GM19372 (cell line): ENCODE results near the gene ENPP1.
"Not testable (repeated sequence)": the region's sequence is repeated elsewhere in the genome, so short reads cannot be mapped to it uniquely, and the experiment has no call there.

Experiments used
- ATAC-seq: cut with Tn5 transposase; IDR thresholded peaks from one replicate; pipeline ENCODE4 v1.9.1; 2021; ENCODE audit warnings: mild to moderate bottlenecking, low read depth, moderate library complexity; ENCODE audit not compliant: unreplicated experiment

ENPP1 gene

GRCh38 chr6:131910956-131911355 lies 103.1 kb downstream of the ENPP1 start:
- ATAC-seq: no peak

GRCh38 chr6:131911951-131912350 lies 104.1 kb downstream of the ENPP1 start:
- no peak for ATAC-seq

DNA sequence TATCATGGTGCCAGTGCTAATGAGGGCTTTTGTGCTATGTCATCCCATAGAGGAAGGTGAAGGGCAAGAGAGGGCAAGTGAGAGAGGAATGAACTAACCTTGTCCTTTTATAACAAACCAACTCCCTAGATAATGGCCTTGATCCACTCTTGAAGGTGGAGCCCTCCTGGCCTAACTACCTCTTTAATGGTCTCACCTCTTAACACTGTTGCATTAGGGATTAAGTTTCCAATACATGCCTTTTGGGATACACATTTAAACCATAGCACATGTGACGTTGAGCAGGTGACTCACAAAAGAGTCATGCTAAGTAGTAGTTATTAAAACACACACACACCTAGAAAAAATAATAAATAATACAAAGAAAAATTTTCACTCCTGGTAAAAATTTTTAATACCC lies 106.4 kb downstream of the ENPP1 start:
- ATAC-seq: no peak

DNA sequence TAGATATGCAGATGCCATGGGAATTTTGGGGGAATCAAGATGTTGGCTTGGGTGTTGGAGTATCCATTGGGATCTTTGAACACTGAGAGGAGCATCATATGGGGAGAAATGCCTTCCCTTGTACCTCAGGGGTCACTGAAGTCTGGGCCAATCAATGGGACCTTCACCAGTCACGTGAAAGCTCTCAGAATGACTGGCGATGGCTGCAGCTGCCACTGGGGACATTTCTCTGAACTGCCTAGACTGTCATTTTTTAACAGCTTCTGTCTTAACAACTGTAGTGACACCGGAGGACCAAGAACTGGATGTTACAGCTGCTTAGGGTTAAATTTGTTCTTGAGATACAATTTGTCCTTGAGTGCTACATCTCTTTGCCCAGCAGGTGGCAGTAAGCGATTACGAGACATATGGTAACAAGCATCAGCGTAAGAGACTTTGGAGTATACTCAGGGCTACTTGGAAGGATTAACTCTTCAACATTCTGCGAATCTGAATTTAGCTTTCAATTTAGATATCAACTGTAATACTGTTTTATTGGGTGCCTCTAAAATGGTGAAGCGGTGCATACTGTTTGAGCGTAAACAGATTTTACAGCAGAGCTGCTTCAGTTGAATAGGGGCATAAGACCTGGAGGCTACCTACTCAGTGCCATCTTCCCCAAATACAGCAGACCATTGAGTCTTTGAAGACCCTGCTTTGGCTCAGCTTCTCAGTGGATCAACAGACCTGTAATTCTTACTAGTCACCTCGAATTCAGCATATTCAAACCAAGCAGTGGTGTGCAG lies 107.3 kb downstream of the ENPP1 start:
- peak; percentile 67 for ATAC-seq

GRCh38 chr6:131916091-131916796 lies 108.4 kb downstream of the ENPP1 start:
- ATAC-seq: not testable (repeated sequence)

DNA sequence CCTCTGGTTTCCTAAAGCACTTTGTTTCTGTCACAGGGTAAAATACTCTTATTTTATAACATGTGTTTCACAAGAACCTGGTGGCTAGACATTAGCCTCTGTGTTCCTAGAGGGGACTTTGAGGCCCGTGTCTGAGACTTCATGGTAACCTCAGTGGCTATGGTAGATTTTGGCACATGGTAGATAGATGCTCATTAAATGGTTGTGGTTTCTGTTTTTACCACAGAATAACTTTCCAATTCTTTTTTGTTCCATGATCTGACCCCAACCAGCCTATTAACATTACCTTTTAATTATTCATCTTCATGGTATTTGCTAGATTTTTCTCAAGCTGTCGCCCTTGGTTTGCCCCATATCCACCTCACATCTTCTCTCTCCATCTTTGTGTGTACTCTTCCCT lies 109.0 kb downstream of the ENPP1 start:
- no peak for ATAC-seq

- ATAC-seq: no peak
These were observed 109.5 kb downstream of the ENPP1 start for GRCh38 chr6:131917318-131917717.

DNA sequence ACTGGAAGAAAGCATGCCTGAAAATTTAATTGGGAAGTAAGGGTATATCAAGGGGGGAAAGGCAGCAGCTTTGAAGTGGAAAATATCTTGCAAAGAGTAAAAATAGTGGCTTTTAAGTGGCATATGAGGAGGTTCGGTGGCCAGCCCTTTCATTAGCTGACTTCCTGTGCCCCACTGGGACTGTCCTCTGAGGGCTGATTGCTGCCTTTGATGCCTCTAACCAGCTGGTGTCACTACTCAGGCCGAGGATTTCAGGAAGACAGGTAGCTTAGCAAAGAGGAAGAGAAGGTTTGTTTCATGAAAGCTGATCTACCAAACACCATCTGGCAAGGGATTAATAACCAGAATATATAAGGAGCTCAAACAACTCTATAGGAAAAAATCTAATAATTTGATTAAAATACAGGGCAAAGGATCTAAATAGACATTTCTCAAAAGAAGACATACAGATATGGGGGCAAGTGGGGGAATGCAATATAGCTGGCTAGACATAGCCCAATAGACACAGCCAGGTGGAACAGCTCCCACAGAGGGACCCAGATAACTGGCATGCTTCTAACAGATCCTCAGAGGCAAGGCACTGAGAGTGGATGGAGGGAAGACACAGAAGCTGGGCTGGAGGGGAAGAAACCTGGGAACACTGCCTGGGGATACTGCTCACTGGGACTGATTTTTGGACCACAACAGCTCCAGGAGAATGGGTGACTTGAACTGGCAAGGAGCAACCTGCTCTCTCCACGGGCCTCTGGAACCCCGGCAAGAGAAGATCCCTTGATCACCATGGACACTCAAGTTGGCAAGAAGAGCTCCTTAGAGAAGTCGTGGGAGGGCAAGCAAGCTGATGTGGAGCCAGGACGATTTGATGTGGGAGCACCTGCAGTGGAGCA lies 110.2 kb downstream of the ENPP1 start:
- ATAC-seq: no peak

- ATAC-seq: no peak
These were observed 111.0 kb downstream of the ENPP1 start for GRCh38 chr6:131918650-131919355.

DNA sequence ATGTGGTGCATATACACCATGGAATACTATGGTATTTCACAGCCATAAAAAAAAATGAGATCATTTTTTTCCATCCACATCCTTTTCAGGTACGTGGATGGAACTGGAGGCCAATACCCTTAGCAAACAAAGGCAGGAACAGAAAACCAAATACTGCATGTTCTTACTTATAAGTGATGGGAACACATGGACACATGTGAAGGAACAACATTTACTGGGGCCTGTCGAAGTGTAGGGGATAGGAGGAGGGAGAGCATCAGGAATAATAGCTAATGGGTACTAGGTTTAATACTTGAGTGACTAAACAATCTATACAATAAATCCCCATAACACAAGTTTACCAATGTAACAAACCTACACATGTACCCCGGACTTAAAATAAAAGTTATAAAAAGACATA lies 112.8 kb downstream of the ENPP1 start:
- ATAC-seq: no peak

GRCh38 chr6:131923356-131923755 lies 115.5 kb downstream of the ENPP1 start:
- ATAC-seq: no peak

DNA sequence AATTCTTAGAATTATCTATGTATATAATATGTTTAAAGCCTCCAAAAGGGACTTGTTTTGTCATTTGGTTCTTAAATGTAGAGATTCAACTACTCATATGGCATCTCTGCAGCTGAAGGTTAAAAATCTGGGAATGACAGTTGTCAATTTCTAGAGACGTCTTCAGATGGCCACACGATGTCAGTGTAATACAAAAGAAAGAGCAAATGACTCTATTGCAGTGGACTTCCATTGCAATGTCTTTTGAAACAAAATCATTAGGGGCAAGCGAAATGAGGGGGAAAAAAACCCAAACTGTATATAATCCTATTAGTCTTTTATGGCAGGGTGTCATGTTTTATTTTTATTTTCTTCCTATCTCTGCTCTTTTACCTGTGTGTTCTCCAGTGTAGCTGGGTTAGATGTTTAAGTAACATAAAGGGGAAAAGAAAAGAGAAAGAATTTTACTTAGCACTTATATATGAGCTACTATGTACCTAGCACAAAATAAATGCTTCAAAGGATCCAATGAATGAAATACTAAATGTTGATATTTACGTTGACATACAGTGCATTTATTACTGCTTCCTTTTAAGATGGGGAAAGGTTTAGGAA lies 117.2 kb downstream of the ENPP1 start:
- ATAC-seq: no peak

GRCh38 chr6:131929264-131929663 lies 121.4 kb downstream of the ENPP1 start:
- no peak for ATAC-seq

DNA sequence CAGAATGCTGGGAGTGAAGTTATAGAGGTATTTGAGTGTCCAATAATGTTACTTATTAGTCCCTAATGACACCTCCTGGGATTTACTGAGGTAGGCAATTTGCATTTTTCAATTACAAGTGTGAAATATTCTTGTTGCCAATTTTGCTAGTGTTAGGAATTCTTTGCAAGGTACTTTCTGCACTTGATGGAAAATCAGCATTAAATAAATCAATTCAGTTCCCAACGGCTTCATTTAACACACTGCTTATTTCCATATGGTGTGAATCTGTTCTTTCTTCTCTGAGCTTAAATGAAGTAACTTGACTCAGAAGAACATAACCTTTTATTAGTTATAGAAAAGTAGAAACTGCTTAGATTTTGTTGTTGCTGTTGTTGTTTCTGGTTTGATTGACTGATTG lies 122.2 kb downstream of the ENPP1 start:
- ATAC-seq: no peak

DNA sequence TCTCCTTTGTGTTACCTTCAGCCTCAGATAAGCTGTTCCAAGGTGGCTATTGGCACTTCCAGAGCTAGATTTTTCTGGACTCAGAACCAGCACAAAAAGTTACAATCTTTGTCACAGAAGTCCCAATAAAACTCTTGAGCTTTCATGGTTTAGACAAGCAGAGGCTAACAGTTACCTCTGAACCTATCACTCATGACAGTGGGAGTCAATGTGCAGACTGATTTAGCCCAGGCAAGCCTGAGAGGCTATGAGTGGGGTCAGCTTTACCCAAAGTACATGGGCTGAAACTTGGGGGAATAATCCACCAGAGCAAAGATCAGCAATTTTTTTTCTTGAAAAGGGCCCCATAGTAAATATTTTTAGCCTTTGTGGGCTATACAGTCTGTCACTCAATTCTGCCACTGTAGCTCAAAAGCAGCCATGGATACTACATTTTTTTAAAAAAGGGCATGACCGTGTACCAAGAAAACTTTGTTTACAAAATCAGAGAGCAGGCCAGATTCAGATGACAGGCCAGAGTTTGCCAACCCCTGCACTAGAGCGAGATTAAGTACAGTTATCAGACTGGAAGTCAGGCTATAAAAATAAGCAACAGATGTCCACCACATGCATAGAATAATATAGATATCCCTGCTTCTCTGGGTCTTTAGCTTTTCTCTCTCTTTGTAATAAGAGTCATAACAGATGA lies 123.4 kb downstream of the ENPP1 start:
- ATAC-seq: no peak

DNA sequence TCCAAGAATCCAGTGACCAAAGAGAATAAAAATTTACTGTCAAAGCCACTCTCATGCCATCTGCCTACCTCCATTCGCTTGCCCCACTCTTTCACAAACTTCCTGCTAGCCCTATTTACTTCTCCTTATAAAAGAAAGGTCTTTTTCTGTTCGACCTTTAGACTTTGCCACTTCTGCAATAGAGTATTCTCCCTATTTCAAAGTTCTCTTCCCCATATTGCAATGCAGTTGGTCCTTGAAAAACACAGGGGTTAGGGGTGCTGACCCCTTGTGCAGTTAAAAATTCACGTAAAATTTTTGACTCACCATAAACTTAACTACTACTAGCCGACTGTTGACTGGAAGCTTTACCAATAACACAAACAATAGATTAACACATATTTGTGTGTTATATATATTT lies 128.3 kb downstream of the ENPP1 start:
- no peak for ATAC-seq

- ATAC-seq: no peak
These were observed 129.4 kb downstream of the ENPP1 start for GRCh38 chr6:131937226-131937625.

- no peak for ATAC-seq
These were observed 130.1 kb downstream of the ENPP1 start for GRCh38 chr6:131937703-131938631.
